CD4-positive, alpha-beta memory T cell (primary cell): ENCODE measurements around the gene SLCO3A1. TPM values are rescaled to one million over a fixed set of nuclear protein-coding genes. Genes with fewer than 3 reads are reported as not detected.

ENCODE experiments used
- CTCF ChIA-PET: fragments of 350-600 bp; sonication (Branson Sonifier 250); formaldehyde crosslinking; loops from one replicate; lab custom pipeline; 2021; ENCODE audit warnings: inconsistent platforms; ENCODE audit not compliant: partially characterized antibody; lab: Charles Lee
- POLR2A ChIA-PET: fragments of 350-600 bp; sonication (Branson Sonifier 250); formaldehyde crosslinking; loops from one replicate; lab custom pipeline; 2021; ENCODE audit not compliant: partially characterized antibody; lab: Charles Lee
- DNase-seq, 5 donors: peaks; one replicate each; pipeline versions ENCODE4 v3.0.0 to v3.0.0-alpha.2; 2020 to 2022; ENCODE audit warnings: mixed read lengths in 1 of 5
- H3K27ac ChIP-seq: one replicate; pipeline ENCODE4 v1.7.0; 2013; ENCODE audit warnings: low read depth, low read length
- H3K27me3 ChIP-seq: 2 replicates; pipeline ENCODE4 v1.7.0; 2013; ENCODE audit warnings: mild to moderate bottlenecking, low read length, moderate library complexity; ENCODE audit not compliant: insufficient read depth
- H3K36me3 ChIP-seq: 2 replicates; pipeline ENCODE4 v1.7.0; 2013; ENCODE audit warnings: mild to moderate bottlenecking, low read length, moderate library complexity; ENCODE audit not compliant: insufficient read depth
- H3K4me1 ChIP-seq: 2 replicates; pipeline ENCODE4 v1.7.0; 2013; ENCODE audit warnings: mild to moderate bottlenecking, low read length, moderate library complexity; ENCODE audit not compliant: insufficient read depth
- H3K4me3 ChIP-seq, 2 donors: one replicate each; pipeline ENCODE4 v1.7.0; 2013; ENCODE audit warnings: low read length in 2 of 2, mild to moderate bottlenecking in 1 of 2
- H3K9me3 ChIP-seq, 2 donors: one replicate each; pipeline ENCODE4 v1.7.0; 2013; ENCODE audit warnings: low read length in 2 of 2, control low read depth in 1 of 2; ENCODE audit not compliant: control insufficient read depth in 1 of 2
- H3K27ac Mint-ChIP-seq, 7 donors: one replicate each; pipeline ENCODE4 v1.8.0; 2020 to 2021; ENCODE audit warnings: mixed read lengths in 7 of 7, mild to moderate bottlenecking in 6 of 7, inconsistent platforms in 3 of 7, moderate library complexity in 3 of 7
- H3K27me3 Mint-ChIP-seq, 2 donors: one replicate each; pipeline ENCODE4 v1.8.0; 2020 to 2021; ENCODE audit warnings: mixed read lengths in 2 of 2
- H3K36me3 Mint-ChIP-seq, 2 donors: one replicate each; pipeline ENCODE4 v1.8.0; 2020 to 2021; ENCODE audit warnings: mixed read lengths in 2 of 2, inconsistent platforms in 1 of 2, mild to moderate bottlenecking in 1 of 2
- H3K4me1 Mint-ChIP-seq, 4 donors: one replicate each; pipeline ENCODE4 v1.8.0; 2020 to 2021; ENCODE audit warnings: mixed read lengths in 4 of 4, mild to moderate bottlenecking in 1 of 4
- H3K4me3 Mint-ChIP-seq, 8 donors: one replicate each; pipeline ENCODE4 v1.8.0; 2020 to 2021; ENCODE audit warnings: mixed read lengths in 8 of 8, mild to moderate bottlenecking in 7 of 8, moderate library complexity in 6 of 8, inconsistent platforms in 3 of 8
- H3K9me3 Mint-ChIP-seq, 8 donors: one replicate each; pipeline ENCODE4 v1.8.0; 2020 to 2021; ENCODE audit warnings: mixed read lengths in 8 of 8, mild to moderate bottlenecking in 5 of 8, inconsistent platforms in 3 of 8, moderate library complexity in 1 of 8
- intact Hi-C: fragments of 100-400 bp; cut with micrococcal nuclease; formaldehyde crosslinking; loops from one replicate; pipeline ENCODE4 v1.15.1; 2023
- polyA plus RNA-seq, 2 donors: library from polyadenylated mRNA; unstranded; fragments of 300-500 nt; fragmentation: Illumina TruSeq; gene quantifications; one replicate each; pipeline ENCODE4 v1.2.3, GENCODE V29; 2021
- total RNA-seq, 2 experiments: library from RNA; stranded (reverse); gene quantifications; one replicate each; pipeline ENCODE4 v1.2.3, GENCODE V29; 2021

SLCO3A1 gene
- total and polyA plus RNA-seq, 4 experiments from 2014 or later: 30.9 to 61.3 (median 31.9) TPM

- no peaks in the 10 kb centered on the region for H3K27me3 ChIP-seq
- H3K27ac ChIP-seq: no peak overlapping the region
- Mint-ChIP-seq H3K27me3 (no peaks in the 10 kb centered on the region), H3K4me3 (peak overlapping the region in 3 of 8 donors; percentile 17 to 34 (median 21)), H3K36me3 (peaks cover 31% of the 10 kb centered on the region in 2 donors), H3K9me3 (peaks cover 0 to 2% (median 0%) of the 10 kb centered on the region in 8 donors), H3K27ac (peak overlapping the region in 3 of 7 donors; percentile 17 to 29 (median 18)), H3K4me1 (peaks cover 38 to 57% (median 45%) of the 10 kb centered on the region in 4 donors)
- H3K4me1 ChIP-seq: peaks cover 35% of the 10 kb centered on the region
- intact Hi-C loops: no loop called here
- H3K4me3 ChIP-seq: no peak overlapping the region
- POLR2A ChIA-PET: no interaction called here
- no peak for DNase-seq
- H3K36me3 ChIP-seq: no peaks in the 10 kb centered on the region
- CTCF ChIA-PET: interaction anchor here (1.5 to 1.7 kb wide), 2 partner anchors 21 to 614 kb away, joined by 6 read pairs; no protein-coding TSS in a partner anchor
- no peaks in the 10 kb centered on the region for H3K9me3 ChIP-seq
Measured at GRCh38 chr15:92100751-92101150, 247.2 kb downstream of the SLCO3A1 start.

DNA sequence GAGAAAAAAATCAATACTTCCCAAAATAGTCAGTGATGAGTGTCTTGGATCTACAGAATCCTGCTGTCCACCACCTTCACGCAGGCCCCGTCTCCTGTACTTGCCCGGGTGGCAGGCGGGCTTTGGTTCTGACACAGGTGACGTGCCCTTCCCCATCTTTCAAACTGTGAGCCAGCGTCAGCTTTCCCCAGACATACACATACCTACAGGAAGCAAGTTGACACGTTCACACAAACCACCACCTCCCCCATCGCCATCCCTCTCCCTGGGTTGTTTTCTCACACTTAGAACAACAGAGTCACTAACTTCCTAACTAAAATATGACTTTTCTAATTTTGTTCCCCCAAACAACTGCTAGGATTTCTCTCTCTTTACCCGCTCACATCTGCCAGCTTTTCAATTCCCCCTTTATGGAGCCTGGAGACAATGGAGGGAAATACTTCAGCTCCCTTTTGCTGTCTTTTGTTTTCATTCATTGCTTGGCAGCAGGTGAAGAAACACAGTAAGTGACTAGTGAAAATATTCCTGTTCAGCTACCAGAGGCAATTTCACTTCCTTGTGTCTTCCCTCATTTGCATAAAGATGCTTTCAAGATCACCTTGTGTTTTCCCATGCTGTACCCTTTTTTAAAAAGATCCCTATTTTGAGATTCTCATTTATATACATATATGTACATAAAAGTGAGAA is 248.3 kb downstream of the SLCO3A1 start:
- H3K27ac ChIP-seq: no peak overlapping the region
- H3K9me3 Mint-ChIP-seq: peaks cover 0 to 2% (median 0%) of the 10 kb centered on the region in 8 donors
- H3K27me3 ChIP-seq: no peaks in the 10 kb centered on the region
- ChIA-PET POLR2A (no interaction called here), CTCF (interaction anchor here (1.5 kb wide), 1 partner anchor 23 kb away, joined by 6 read pairs; no protein-coding TSS in a partner anchor)
- peaks cover 24% of the 10 kb centered on the region for H3K4me1 ChIP-seq
- peak overlapping the region in 5 of 8 donors; percentile 13 to 63 (median 26) for H3K4me3 Mint-ChIP-seq
- no peak overlapping the region for H3K4me3 ChIP-seq
- no peak for DNase-seq
- peaks cover 30 to 41% of the 10 kb centered on the region in 2 donors for H3K36me3 Mint-ChIP-seq
- H3K27ac Mint-ChIP-seq: peak overlapping the region; percentile 0 to 91 (median 74)
- no peaks in the 10 kb centered on the region for H3K9me3 ChIP-seq
- H3K27me3 Mint-ChIP-seq: no peaks in the 10 kb centered on the region
- intact Hi-C loops: no loop called here
- no peaks in the 10 kb centered on the region for H3K36me3 ChIP-seq
- H3K4me1 Mint-ChIP-seq: peaks cover 28 to 46% (median 35%) of the 10 kb centered on the region in 4 donors

- H3K27ac Mint-ChIP-seq: peak overlapping the region in 1 of 7 donors; percentile 48
- ChIA-PET POLR2A (no interaction called here), CTCF (no interaction called here)
Measured at GRCh38 chr15:92102395-92102755, 248.9 kb downstream of the SLCO3A1 start.

DNA sequence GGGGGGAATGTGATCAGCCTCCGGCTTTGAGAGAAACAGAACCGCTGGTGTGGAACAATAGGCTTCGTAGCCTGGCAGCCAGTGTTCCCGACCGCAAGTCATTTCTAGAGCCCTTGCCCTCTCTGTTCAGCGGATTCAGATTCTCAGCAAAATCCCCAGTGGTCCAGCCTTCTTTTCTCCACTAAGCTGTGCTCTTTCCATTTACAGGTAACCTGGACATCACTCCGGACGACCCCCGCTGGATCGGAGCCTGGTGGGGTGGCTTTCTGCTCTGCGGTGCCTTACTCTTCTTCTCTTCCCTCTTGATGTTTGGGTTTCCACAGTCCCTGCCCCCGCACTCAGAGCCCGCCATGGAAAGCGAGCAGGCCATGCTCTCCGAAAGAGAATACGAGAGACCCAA is 250.6 kb downstream of the SLCO3A1 start:
- no peak overlapping the region for H3K4me3 ChIP-seq
- no peaks in the 10 kb centered on the region for H3K36me3 ChIP-seq
- H3K27me3 Mint-ChIP-seq: no peaks in the 10 kb centered on the region
- POLR2A ChIA-PET: interaction anchor here (0.7 kb wide), 1 partner anchor 25 kb away, joined by 3 read pairs; no protein-coding TSS in a partner anchor
- CTCF ChIA-PET: interaction anchor here (1.1 to 1.6 kb wide), 2 partner anchors 21 to 397 kb away, joined by 4 read pairs; no protein-coding TSS in a partner anchor
- no peak overlapping the region for H3K27ac ChIP-seq
- H3K27me3 ChIP-seq: no peaks in the 10 kb centered on the region
- H3K9me3 ChIP-seq: no peaks in the 10 kb centered on the region
- peaks cover 27 to 50% (median 31%) of the 10 kb centered on the region in 4 donors for H3K4me1 Mint-ChIP-seq
- DNase-seq: no peak
- H3K9me3 Mint-ChIP-seq: no peaks in the 10 kb centered on the region
- H3K4me3 Mint-ChIP-seq: no peak overlapping the region
- peaks cover 11% of the 10 kb centered on the region for H3K4me1 ChIP-seq
- H3K27ac Mint-ChIP-seq: no peak overlapping the region
- peaks cover 34 to 43% of the 10 kb centered on the region in 2 donors for H3K36me3 Mint-ChIP-seq
- intact Hi-C loops: no loop called here

More at GRCh38 chr15:92102395-92102755, 248.9 kb downstream of the SLCO3A1 start:
- Histone ChIP-seq H3K27ac (no peak overlapping the region), H3K36me3 (no peaks in the 10 kb centered on the region), H3K4me3 (no peak overlapping the region), H3K9me3 (no peaks in the 10 kb centered on the region), H3K4me1 (peaks cover 19% of the 10 kb centered on the region), H3K27me3 (no peaks in the 10 kb centered on the region)
- H3K4me1 Mint-ChIP-seq: peaks cover 24 to 40% (median 30%) of the 10 kb centered on the region in 4 donors
- no peak overlapping the region for H3K4me3 Mint-ChIP-seq
- no peak for DNase-seq
- intact Hi-C loops: no loop called here
- peaks cover 0 to 1% (median 0%) of the 10 kb centered on the region in 8 donors for H3K9me3 Mint-ChIP-seq
- H3K36me3 Mint-ChIP-seq: peaks cover 29 to 40% of the 10 kb centered on the region in 2 donors
- H3K27me3 Mint-ChIP-seq: no peaks in the 10 kb centered on the region

- peaks cover 20 to 45% (median 23%) of the 10 kb centered on the region in 4 donors for H3K4me1 Mint-ChIP-seq
- H3K27me3 Mint-ChIP-seq: no peaks in the 10 kb centered on the region
- DNase-seq: no peak
- H3K27me3 ChIP-seq: no peaks in the 10 kb centered on the region
- H3K27ac ChIP-seq: no peak overlapping the region
- H3K36me3 ChIP-seq: no peaks in the 10 kb centered on the region
- intact Hi-C loops: no loop called here
- H3K4me3 Mint-ChIP-seq: no peak overlapping the region
- no peaks in the 10 kb centered on the region for H3K9me3 Mint-ChIP-seq
- no peak overlapping the region for H3K4me3 ChIP-seq
- ChIA-PET POLR2A (no interaction called here), CTCF (interaction anchor here (1.0 kb wide), 1 partner anchor 9 kb away, joined by 5 read pairs; no protein-coding TSS in a partner anchor)
- no peaks in the 10 kb centered on the region for H3K9me3 ChIP-seq
- peak overlapping the region in 1 of 7 donors; percentile 60 for H3K27ac Mint-ChIP-seq
- H3K4me1 ChIP-seq: peaks cover 10% of the 10 kb centered on the region
- H3K36me3 Mint-ChIP-seq: peaks cover 29 to 50% of the 10 kb centered on the region in 2 donors
Measured at GRCh38 chr15:92105611-92106010, 252.1 kb downstream of the SLCO3A1 start.

GRCh38 chr15:92107510-92107909 is 254.0 kb downstream of the SLCO3A1 start:
- CTCF ChIA-PET: interaction anchor here (1.0 to 1.4 kb wide), 3 partner anchors 10 to 401 kb away, joined by 3 to 7 read pairs (median 4); no protein-coding TSS in a partner anchor

GRCh38 chr15:92109191-92109873 is 255.8 kb downstream of the SLCO3A1 start:
- Mint-ChIP-seq H3K36me3 (peaks cover 28 to 60% of the 10 kb centered on the region in 2 donors), H3K27ac (peak overlapping the region in 2 of 7 donors; percentile 10 to 17), H3K4me1 (peaks cover 4 to 32% (median 10%) of the 10 kb centered on the region in 4 donors), H3K9me3 (no peaks in the 10 kb centered on the region), H3K4me3 (no peak overlapping the region), H3K27me3 (no peaks in the 10 kb centered on the region)
- DNase-seq: no peak
- Histone ChIP-seq H3K27ac (no peak overlapping the region), H3K36me3 (no peaks in the 10 kb centered on the region), H3K27me3 (no peaks in the 10 kb centered on the region), H3K9me3 (no peaks in the 10 kb centered on the region), H3K4me3 (no peak overlapping the region), H3K4me1 (no peaks in the 10 kb centered on the region)
- ChIA-PET CTCF (no interaction called here), POLR2A (no interaction called here)
- intact Hi-C loops: no loop called here

More at GRCh38 chr15:92107510-92107909, 254.0 kb downstream of the SLCO3A1 start:
- no peaks in the 10 kb centered on the region for H3K36me3 ChIP-seq
- Mint-ChIP-seq H3K36me3 (peaks cover 25 to 63% of the 10 kb centered on the region in 2 donors), H3K4me1 (peaks cover 4 to 34% (median 11%) of the 10 kb centered on the region in 4 donors), H3K27me3 (no peaks in the 10 kb centered on the region), H3K9me3 (no peaks in the 10 kb centered on the region), H3K4me3 (no peak overlapping the region), H3K27ac (no peak overlapping the region)
- DNase-seq: no peak
- no peaks in the 10 kb centered on the region for H3K27me3 ChIP-seq
- H3K4me3 ChIP-seq: no peak overlapping the region
- H3K27ac ChIP-seq: no peak overlapping the region
- intact Hi-C loops: no loop called here
- no peaks in the 10 kb centered on the region for H3K4me1 ChIP-seq
- H3K9me3 ChIP-seq: no peaks in the 10 kb centered on the region
- POLR2A ChIA-PET: no interaction called here
